AG08396 (cell line): Measurements from ENCODE around the gene SLC1A5.
A peak's percentile ranks its signal among the peaks of the same experiment; 100 is the strongest.
"Not testable (repeated sequence)": the region's sequence is repeated elsewhere in the genome, so short reads cannot be mapped to it uniquely, and the experiment has no call there.

Experiments
- DNase-seq: peaks from one replicate; pipeline ENCODE4 v3.0.0; 2012; ENCODE audit warnings: low spot score, mixed read lengths

The SLC1A5 gene

DNA sequence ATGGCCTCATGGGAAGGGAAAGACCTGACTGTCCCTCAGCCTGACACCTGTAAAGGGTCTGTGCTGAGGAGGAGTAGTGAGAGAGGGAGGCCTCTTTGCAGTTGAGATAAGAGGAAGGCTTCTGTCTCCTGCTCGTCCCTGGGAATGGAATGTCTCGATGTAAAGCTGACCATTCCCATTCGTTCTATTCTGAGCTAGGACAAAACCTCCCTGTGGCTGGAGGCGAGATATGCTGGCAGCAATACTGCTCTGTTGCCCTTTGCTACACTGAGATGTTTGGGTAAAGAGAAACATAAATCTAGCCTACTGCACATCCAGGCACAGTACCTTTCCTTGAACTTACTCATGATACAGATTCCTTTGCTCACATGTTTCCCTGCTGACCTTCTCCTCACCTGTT is 19.6 kb downstream of the SLC1A5 start:
- not testable (repeated sequence) for DNase-seq

DNA sequence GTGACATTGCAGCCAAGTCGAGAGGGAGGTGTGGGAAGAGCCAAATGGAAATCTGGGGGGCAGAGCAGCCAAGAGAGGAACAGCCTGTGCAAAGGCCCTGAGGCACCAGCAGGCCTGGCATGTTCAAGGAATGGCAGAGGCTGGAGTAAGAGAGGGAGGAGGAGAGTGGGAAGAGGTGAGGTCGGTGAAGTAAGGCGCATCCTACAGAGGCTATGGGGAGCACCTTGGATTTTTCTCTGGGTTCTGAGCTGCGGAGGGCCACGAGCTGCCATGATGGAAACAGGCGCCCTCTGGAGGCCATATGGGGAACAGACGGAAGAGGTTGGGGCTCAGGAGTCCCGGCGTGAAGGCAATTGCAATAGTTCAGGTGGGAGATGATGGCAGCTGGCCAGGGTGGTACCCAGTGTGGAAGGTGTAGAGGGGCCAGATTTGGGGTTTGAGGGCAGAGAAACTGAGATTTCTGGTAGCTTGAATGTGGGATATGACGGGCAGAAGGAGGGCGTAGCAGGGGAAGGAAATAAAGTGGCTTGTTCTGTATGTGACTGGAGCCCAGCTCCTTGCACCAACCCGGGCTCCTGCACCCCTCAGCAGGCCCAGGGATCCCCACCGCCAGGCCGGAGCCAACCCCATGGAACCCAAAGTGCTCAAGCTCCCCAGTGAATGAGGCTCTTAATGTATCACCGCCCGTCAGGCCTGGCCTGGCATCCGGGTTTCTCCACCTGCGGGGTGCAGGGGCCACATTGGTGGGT is 21.7 kb downstream of the SLC1A5 start:
- DNase-seq = no peak

DNA sequence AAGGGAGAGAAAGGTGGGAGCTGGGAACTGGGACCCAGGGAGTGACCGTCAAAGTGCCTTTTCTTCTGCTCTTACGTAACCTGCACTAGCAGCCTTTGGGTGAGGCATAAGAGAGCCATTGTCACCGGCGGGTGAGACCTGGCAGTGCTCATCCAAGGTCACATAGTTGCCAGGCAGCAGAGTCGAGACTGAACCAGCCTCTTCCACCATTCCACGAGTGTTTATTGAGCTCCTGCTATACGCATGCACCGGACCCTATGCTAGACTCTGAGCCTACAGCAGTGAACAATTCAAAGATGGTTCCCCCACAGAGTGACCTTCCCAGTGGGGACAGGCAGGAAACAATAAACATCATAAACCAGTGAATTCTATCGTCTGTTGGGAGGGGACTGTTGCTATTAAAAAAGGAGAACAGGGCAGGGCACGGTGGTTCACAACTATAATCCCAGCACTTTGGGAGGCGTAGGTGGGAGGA is 23.5 kb downstream of the SLC1A5 start:
- no peak for DNase-seq

DNA sequence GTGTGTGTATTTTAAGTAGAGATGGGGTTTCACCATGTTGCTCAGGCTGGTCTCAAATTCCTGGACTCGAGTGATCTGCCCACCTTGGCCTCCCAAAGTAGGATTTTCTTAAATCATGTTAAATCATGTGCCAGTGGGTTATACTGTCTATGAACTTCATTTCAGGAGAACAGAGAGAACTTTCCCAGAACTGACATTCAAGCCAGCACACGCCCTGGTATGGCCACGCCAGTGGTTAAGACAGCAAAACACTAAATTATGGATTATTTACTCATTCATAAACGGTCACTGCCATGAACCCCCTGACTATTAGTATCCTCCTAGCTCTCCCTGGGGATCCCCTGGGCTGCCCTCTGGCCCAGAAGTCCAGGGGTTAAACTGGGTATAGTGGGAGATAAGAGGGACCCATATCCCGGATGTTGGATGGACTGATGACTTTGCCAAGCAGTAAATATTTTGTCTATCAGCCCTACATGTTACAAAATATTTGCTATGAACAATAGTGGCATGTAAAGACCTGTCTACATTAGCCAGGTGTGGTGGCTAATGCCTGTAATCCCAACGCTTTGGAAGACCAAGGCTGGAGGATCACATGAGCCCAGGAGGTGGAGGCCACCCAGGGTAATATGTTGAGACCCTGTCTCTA is 26.0 kb downstream of the SLC1A5 start:
- DNase-seq = no peak

DNA sequence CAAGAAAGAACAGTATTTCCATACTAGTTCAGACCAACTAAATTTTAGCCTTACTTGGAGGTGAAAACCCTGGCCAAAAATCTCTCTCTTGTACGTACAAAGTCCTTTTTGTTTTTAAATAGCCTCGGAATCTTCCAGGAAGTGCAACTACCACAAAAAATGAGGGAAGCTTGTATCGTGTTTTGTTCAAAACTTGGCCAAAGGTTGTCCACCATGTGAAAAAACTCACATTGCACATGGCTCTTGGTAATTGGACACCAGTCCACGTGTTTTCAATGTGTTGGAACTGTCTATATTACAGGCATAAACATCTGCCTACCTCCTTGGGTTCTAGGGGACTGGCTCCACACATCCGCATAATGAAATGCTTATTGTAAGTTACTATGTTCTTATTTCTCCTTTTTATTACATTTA is 27.0 kb downstream of the SLC1A5 start:
- DNase-seq = no peak

DNA sequence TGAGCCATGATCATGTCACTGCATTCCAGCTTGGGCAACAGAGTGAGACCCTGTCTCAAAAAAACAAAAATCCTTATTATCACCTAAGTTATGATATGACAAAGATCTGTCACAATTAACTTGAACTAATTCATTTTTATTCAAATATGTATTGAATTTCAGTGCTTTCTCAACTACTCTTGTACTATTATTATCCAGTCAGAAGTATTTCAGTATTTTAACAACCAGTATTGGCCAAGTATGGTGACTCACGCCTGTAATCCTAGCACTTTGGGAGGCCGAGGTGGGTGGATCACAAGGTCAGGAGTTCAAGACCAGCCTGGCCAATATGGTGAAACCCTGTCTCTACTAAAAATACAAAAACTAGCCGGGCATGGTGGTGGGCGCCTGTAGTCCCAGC is 27.5 kb downstream of the SLC1A5 start:
- DNase-seq = not testable (repeated sequence)

DNA sequence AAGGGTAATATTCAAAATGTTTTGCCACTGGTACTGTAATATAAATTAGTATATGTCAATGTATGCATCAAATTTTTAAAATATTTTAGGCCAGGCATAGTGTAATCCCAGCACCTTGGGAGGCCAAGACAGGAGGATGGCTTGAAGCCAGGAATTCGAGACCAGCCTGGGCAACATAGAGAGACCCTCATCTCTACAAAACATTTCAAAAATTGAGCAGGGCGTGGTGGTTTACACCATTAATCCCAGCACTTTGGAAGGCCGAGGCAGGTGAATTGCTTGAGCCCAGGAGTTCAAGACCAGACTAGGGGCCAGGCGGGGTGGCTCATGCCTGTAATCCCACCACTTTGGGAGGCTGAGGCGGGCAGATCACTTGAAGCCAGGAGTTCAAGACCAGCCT is 28.0 kb downstream of the SLC1A5 start:
- no peak for DNase-seq

DNA sequence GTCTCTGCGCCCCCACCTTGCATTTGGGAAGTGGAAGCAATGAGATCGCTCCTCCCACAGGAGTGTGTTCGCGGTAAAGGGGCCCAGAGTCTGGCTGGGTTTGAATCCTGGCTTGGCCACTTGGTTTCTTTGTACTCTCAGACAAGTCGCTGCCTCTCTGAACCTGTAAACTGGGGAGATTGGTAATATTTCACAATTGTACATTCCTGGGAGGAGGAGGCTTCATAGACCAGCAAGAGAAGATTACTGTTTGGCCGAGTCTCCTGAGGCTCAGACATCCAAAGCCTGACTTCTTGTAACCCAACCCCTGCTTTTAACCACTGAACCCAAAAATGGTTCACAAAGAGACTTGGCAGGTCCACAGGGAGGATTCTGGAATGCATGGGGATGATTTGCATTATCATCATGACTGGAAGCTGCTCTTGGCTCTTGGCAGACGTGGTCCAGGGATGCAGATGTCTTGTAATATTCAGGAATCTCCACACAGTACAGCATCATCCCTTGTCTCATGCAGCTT is 28.5 kb downstream of the SLC1A5 start:
- peak; percentile 86 for DNase-seq

DNA sequence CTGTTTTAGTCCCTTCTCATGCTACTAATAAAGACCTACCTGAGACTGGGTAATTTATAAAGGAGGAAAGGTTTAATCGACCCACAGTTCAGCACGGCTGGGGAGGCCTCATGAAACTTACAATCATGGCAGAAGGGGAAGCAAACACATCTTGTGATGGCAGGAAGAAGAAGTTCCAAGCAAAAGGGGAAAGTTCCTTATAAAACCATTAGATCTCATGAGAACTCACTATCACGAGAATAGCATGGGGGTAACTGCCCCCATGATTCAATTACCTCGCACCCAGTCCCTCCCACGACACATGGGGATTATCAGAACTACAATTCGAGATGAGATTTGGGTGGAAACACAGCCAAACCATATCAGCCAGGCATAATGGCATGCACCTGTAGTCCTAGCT is 29.2 kb downstream of the SLC1A5 start:
- DNase-seq = no peak

DNA sequence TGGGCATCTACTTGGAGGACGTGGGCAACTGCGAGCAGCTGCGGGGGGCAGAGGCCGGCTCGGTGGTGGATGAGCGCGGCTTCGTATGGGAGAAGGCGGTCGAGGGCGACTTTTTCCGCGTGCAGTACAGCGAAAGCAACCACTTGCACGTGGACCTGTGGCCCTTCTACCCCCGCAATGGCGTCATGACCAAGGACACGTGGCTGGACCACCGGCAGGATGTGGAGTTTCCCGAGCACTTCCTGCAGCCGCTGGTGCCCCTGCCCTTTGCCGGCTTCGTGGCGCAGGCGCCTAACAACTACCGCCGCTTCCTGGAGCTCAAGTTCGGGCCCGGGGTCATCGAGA is 31.9 kb downstream of the SLC1A5 start:
- DNase-seq = no peak

DNA sequence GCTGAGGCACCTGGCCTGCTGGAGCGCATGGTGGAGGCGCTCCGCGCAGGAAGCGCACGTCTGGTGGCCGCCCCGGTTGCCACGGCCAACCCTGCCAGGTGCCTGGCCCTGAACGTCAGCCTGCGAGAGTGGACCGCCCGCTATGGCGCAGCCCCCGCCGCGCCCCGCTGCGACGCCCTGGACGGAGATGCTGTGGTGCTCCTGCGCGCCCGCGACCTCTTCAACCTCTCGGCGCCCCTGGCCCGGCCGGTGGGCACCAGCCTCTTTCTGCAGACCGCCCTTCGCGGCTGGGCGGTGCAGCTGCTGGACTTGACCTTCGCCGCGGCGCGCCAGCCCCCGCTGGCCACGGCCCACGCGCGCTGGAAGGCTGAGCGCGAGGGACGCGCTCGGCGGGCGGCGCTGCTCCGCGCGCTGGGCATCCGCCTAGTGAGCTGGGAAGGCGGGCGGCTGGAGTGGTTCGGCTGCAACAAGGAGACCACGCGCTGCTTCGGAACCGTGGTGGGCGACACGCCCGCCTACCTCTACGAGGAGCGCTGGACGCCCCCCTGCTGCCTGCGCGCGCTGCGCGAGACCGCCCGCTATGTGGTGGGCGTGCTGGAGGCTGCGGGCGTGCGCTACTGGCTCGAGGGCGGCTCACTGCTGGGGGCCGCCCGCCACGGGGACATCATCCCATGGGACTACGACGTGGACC is 32.4 kb downstream of the SLC1A5 start:
- no peak for DNase-seq

DNA sequence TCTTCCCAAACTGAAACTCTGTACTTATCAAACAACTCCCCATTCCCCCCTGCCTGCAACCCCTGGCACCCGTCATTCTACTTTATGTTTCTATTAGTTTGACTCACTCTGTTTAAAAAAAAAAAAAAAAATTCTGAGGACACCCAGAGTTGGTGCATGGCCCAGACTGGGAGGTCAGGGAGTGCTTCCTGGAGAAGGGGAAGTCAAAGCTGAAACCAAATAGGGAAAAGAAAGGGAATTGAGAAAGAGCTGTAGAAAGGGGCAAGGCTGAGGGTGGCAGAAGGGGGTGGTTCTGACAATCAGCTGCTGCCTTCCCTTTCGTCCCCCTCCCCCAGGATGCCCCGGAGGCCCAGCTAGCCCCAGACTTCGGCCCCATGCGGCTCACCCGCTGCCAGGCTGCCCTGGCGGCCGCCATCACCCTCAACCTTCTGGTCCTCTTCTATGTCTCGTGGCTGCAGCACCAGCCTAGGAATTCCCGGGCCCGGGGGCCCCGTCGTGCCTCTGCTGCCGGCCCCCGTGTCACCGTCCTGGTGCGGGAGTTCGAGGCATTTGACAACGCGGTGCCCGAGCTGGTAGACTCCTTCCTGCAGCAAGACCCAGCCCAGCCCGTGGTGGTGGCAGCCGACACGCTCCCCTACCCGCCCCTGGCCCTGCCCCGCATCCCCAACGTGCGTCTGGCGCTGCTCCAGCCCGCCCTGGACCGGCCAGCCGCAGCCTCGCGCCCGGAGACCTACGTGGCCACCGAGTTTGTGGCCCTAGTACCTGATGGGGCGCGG is 33.1 kb downstream of the SLC1A5 start:
- peak; percentile 69 for DNase-seq

DNA sequence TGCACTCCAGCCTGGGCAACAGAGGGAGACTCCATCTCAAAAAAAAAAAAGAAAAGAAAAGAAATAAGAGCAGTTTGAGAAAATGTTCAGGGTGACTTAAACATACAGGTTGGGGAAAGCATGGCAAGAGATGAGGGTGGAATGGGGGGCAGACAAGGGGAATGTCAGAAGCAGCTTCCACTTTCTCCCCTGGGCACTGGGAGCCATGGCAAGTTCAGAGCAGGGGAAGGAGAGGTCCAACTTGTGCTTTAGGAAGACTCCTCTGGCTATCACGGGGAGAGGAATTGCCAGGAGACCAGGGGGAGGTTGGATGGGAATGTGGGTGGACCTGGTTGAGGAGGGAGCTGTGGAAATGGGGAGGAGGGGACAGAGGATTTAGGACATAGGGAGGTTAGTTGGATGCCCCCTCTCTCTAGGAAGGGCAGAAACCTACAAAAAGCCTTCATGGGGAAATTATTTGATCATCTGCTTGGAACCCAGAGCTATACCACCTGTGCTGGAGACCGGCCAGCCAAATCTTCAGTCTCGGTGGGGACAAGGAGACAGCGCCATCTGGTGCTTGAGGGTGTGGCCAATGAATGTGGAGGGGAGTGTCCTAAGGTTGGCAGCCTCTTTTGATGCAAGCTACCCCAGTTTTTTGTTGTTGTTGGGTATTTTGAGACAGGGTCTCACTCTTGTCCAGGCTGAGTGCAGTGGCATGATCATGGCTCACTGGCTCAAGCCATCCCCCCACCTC is 34.8 kb downstream of the SLC1A5 start:
- DNase-seq = no peak

DNA sequence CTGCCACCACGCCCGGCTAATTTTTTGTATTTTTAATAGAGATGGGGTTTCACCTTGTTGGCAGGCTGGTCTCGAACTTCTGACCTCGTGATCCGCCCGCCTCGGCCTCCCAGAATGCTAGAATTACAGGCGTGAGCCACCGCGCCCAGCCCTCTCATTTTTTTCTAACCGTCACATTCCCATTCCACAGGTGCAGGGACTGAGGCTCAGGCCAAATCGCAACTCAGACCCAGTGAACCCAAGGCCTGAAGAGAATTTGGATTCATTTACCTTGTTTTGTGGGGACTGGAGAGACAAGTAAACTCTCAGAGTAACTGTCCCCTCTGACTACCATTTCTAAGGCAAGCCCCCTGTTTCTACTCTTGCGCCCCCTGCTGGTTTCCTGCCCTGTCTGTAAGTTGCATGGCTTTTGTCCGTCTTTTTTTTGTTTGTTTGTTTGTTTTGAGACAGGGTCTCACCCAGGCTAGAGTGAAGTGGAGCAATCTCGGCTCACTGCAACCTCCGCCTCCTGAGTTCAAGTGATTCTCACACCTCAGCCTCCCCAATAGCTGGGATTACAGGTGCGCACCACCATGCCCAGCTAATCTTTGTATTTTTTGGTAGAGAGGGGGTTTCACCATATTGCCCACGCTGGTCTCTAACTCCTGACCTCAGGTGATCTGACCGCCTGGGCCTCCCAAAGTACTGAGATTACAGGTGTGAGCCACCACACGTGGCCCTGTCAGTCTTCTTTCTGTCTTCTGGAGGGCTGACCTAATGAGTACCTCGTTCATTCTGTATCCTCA is 39.9 kb downstream of the SLC1A5 start:
- DNase-seq = peak; percentile 77

DNA sequence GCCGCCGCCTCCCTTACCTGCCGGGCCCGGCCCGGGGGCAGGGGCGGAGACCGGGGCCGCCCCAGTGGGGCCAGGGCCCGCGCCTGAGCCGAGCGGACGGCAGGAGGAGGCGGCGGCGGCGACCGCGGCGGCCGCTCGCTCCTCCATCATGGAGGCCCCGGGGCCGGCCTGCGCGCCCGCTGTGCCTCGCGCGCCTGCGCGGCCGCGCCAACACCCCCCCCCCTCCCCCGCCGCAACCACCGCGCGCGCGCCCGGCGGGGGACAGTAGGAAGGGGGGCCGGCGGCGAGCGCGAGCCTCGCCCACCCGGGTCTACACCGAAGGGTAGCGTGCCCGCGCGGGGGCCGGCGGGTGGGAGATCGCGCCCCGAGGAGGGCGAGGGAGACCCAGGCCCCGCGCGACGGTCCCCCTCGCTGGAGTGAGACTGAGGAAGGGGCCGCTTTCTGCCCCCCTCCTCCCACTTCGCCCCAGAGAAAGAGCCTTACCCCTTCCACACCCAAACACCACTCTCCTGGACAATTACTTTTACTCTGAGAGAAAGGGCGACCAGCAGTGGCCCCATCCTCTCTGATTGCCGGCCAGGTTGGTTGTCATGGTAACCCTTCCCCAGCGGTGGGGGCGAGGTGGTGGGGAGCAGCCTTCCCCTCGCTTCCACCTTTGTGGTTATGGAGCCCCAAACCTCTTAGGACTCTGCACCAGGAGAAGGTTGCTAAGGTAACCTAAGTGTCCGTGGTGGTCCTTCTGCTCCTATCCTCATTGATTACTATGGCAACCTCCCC is 41.9 kb downstream of the SLC1A5 start, which contains the start of gene STRN4:
Gene STRN4 (minus strand): TSS at position 170 of the 777 bp plus-strand sequence. CDS start 20 bp downstream, at position 150.
- DNase-seq = peak; percentile 98

DNA sequence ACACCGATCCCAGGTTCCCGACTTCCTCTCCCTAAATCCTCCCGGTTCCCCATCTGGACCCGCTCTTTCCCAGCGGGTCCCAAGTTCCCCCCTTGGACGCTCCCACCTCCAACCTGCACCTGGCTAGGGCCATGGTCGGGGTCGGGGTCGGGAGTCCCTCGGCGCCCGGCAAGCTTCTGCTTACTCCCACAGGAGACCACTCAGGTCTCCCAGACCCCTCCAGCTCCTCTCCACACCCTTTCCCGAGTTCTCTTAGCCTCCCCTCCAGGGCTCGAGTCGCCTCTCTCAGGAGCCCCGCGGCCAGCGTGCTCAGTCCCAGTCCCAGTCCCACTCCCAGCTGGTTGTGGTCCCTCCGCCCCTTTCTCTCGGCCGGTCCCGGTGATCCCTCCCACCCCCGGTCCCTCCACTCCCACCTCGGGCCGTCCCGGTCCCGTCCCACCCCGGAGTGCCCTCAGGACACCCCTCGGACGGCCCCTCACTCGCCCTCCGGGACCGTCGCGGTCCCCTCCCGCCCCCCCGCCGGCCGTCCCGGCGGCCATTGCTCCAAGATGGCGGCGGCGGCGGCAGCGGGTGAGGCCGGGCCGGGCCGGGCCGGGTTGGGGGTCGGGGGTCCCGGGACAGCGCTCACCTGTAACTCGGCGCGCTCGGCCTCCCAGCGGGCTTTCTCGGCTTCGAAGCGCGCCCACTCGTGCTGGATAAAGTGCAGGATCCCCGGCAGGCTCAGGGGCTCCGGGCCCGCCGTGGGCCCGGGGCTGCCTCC is 42.7 kb downstream of the SLC1A5 start, which contains the start of gene FKRP:
Gene FKRP (plus strand): TSS at position 537 of the 760 bp plus-strand sequence. CDS start 9,394 bp downstream, outside the sequence.
- peak; percentile 66 for DNase-seq

DNA sequence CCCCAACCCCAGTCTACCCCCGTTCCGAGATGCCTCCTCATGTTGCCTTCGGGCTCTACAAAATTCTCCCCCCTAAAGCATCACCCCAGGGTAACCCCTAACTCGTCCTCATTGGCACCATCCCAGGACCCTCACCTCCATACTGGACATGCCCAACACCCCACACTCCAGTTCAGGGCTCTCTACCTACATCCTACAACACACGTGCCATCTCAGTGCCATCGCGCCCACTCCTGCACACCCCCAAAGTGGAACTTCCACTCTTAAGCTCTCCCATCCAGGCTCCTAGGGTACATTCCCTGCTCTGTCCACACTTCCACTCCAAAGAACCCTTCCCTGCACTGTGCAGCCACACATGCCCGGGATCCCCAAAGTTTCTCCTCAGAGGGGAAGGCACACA is 43.4 kb downstream of the SLC1A5 start:
- DNase-seq = no peak

DNA sequence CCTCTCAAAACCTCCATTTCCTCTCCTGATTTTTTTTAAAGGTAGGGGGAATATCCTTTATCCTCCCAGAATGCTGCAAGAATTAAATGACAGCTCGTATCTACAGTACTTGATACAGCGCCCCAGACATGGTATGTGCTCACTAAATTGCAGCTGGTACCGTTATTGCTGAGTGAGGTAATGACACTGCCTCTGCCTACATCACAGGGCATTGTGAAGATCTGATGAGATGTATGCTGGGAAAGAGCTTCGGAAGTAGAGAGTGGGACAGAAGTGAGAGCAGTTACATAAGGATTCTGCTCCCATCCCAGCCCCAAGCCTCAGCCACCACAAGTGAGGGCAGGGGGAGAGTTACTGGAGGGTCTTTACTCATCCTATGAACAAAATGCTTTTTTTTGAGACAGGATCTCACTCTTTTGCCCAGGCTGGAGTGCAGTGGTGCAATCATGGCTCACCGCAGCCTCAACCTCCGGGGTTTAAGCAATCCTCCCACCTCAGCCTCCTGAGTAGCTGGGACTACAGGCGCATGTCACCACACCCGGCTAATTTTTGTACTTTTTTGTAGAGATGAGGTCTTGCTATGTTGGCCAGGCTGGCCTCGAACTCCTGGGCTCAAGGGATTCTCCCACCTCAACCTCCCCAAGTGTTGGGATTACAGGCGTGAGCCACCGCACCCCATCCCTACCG is 44.2 kb downstream of the SLC1A5 start:
- DNase-seq = no peak
